Islet of Langerhans (tissue), 1 donor: ENCODE data around the gene FAM120B.

Experiments
- FAIRE-seq: peaks from one replicate; lab custom pipeline; 2011; peaks lifted over from hg19 to GRCh38; lab: Jason Lieb, UNC

The FAM120B gene

GRCh38 chr6:170361335-170361734, 54.8 kb downstream of the FAM120B start:
- FAIRE-seq: no peak

GRCh38 chr6:170362121-170362520, 55.6 kb downstream of the FAM120B start:
- no peak for FAIRE-seq

GRCh38 chr6:170363255-170363654, 56.7 kb downstream of the FAM120B start:
- no peak for FAIRE-seq

- no peak for FAIRE-seq
These were observed 58.6 kb downstream of the FAM120B start for GRCh38 chr6:170365121-170365520.

- FAIRE-seq: no peak
These were observed 59.0 kb downstream of the FAM120B start for GRCh38 chr6:170365593-170365992.

GRCh38 chr6:170366248-170366960, 59.8 kb downstream of the FAM120B start:
- FAIRE-seq: no peak

GRCh38 chr6:170367241-170367640, 60.7 kb downstream of the FAM120B start:
- no peak for FAIRE-seq

- no peak for FAIRE-seq
These were observed 62.0 kb downstream of the FAM120B start for GRCh38 chr6:170368544-170368943.

GRCh38 chr6:170369403-170369802, 62.8 kb downstream of the FAM120B start:
- FAIRE-seq: no peak

- FAIRE-seq: no peak
These were observed 63.9 kb downstream of the FAM120B start for GRCh38 chr6:170370416-170370815.

- no peak for FAIRE-seq
These were observed 64.5 kb downstream of the FAM120B start for GRCh38 chr6:170371080-170371479.

- no peak for FAIRE-seq
These were observed 65.0 kb downstream of the FAM120B start for GRCh38 chr6:170371588-170371987.

- no peak for FAIRE-seq
These were observed 66.1 kb downstream of the FAM120B start for GRCh38 chr6:170372380-170373325.

GRCh38 chr6:170374571-170375444, 68.2 kb downstream of the FAM120B start:
- no peak for FAIRE-seq

- no peak for FAIRE-seq
These were observed 69.1 kb downstream of the FAM120B start for GRCh38 chr6:170375661-170376060.

GRCh38 chr6:170376386-170377043, 70.0 kb downstream of the FAM120B start:
- no peak for FAIRE-seq

GRCh38 chr6:170378502-170378901, 71.9 kb downstream of the FAM120B start:
- no peak for FAIRE-seq

- FAIRE-seq: no peak
These were observed 75.0 kb downstream of the FAM120B start for GRCh38 chr6:170381562-170381961.

- FAIRE-seq: no peak
These were observed 77.0 kb downstream of the FAM120B start for GRCh38 chr6:170383466-170384035.

GRCh38 chr6:170385506-170385905, 78.9 kb downstream of the FAM120B start:
- no peak for FAIRE-seq

- no peak for FAIRE-seq
These were observed 81.6 kb downstream of the FAM120B start for GRCh38 chr6:170388113-170388512.
